Natural killer cell treated with Interleukin-12 subunit alpha and Interleukin-12 subunit beta and Interleukin-15 and Interleukin-18, amount 100 ng/mL, for 72 hours (primary cell): ENCODE measurements around the gene ZNF710. TPM values are rescaled to one million over a fixed set of nuclear protein-coding genes. Genes with fewer than 3 reads are reported as not detected.

Experiments
- ATAC-seq, 2 donors: fragments of 150-1000 bp; cut with Tn5 transposase in 1 of 2; sonication (Bioruptor Pico), chemical (Tn5 transposase) in 1 of 2; 2 replicates each; pipeline ENCODE4 v1.10.0; 2021
- DNase-seq: peaks from one replicate; pipeline ENCODE4 v3.0.0; 2022; ENCODE audit warnings: low spot score
- H3K27ac Mint-ChIP-seq, 2 donors: 1 replicate in 1 of 2; 2 replicates in 1 of 2; pipeline ENCODE4 v1.8.0; 2022; ENCODE audit warnings: mixed read lengths in 2 of 2, mild to moderate bottlenecking in 1 of 2, moderate library complexity in 1 of 2
- H3K27me3 Mint-ChIP-seq, 2 donors: 1 replicate in 1 of 2; 2 replicates in 1 of 2; pipeline ENCODE4 v1.8.0; 2022; ENCODE audit warnings: mixed read lengths in 2 of 2
- H3K36me3 Mint-ChIP-seq: one replicate; pipeline ENCODE4 v1.8.0; 2022; ENCODE audit warnings: mixed read lengths
- H3K4me1 Mint-ChIP-seq, 2 donors: 1 replicate in 1 of 2; 2 replicates in 1 of 2; pipeline ENCODE4 v1.8.0; 2022; ENCODE audit warnings: low read depth in 2 of 2, mixed read lengths in 2 of 2, mild to moderate bottlenecking in 1 of 2
- H3K4me3 Mint-ChIP-seq: one replicate; pipeline ENCODE4 v1.8.0; 2022; ENCODE audit warnings: mixed read lengths
- H3K9me3 Mint-ChIP-seq: 2 replicates; pipeline ENCODE4 v1.8.0; 2022; ENCODE audit warnings: mixed read lengths
- total RNA-seq, 2 donors: library from RNA; stranded (reverse); gene quantifications; one replicate each; pipeline ENCODE4 v1.2.3, GENCODE V29; 2022

ZNF710 gene
- total RNA-seq, 2 donors from 2014 or later: 26.6 to 32.6 TPM

- Mint-ChIP-seq H3K9me3 (no peaks in the 10 kb centered on the region), H3K27ac (no peak overlapping the region), H3K4me3 (no peak overlapping the region), H3K4me1 (peaks cover 22 to 32% of the 10 kb centered on the region in 2 donors), H3K27me3 (no peaks in the 10 kb centered on the region), H3K36me3 (peaks cover 2% of the 10 kb centered on the region)
- no peak for ATAC-seq
- no peak for DNase-seq
Measured at GRCh38 chr15:90016721-90017120, 15.6 kb downstream of the ZNF710 start.

- Mint-ChIP-seq H3K9me3 (no peaks in the 10 kb centered on the region), H3K4me3 (no peak overlapping the region), H3K4me1 (peaks cover 15 to 27% of the 10 kb centered on the region in 2 donors), H3K27ac (peak overlapping the region in 1 of 2 donors; percentile 81), H3K36me3 (no peaks in the 10 kb centered on the region), H3K27me3 (no peaks in the 10 kb centered on the region)
- DNase-seq (no peak), ATAC-seq (no peak)
Measured at GRCh38 chr15:90018216-90018831, 17.2 kb downstream of the ZNF710 start.

- H3K9me3 Mint-ChIP-seq: no peaks in the 10 kb centered on the region
- no peaks in the 10 kb centered on the region for H3K36me3 Mint-ChIP-seq
- no peak overlapping the region for H3K4me3 Mint-ChIP-seq
- no peak for ATAC-seq
- no peak for DNase-seq
- H3K27ac Mint-ChIP-seq: peak overlapping the region in 1 of 2 donors; percentile 81
- H3K27me3 Mint-ChIP-seq: no peaks in the 10 kb centered on the region
- H3K4me1 Mint-ChIP-seq: peaks cover 4 to 22% of the 10 kb centered on the region in 2 donors
Measured at GRCh38 chr15:90019611-90020010, 18.5 kb downstream of the ZNF710 start.

- Mint-ChIP-seq H3K27ac (peak overlapping the region in 1 of 2 donors; percentile 56), H3K4me3 (no peak overlapping the region), H3K9me3 (no peaks in the 10 kb centered on the region), H3K27me3 (no peaks in the 10 kb centered on the region), H3K36me3 (no peaks in the 10 kb centered on the region), H3K4me1 (peaks cover 4 to 28% of the 10 kb centered on the region in 2 donors)
- ATAC-seq: no peak
- no peak for DNase-seq
Measured at GRCh38 chr15:90020021-90020735, 19.1 kb downstream of the ZNF710 start.

GRCh38 chr15:90020936-90021507 lies 19.9 kb downstream of the ZNF710 start:
- Mint-ChIP-seq H3K27ac (no peak overlapping the region), H3K9me3 (no peaks in the 10 kb centered on the region), H3K36me3 (no peaks in the 10 kb centered on the region), H3K4me3 (no peak overlapping the region), H3K4me1 (peaks cover 4 to 28% of the 10 kb centered on the region in 2 donors), H3K27me3 (no peaks in the 10 kb centered on the region)
- DNase-seq (no peak), ATAC-seq (no peak)

GRCh38 chr15:90022345-90022744 lies 21.2 kb downstream of the ZNF710 start:
- Mint-ChIP-seq H3K9me3 (no peaks in the 10 kb centered on the region), H3K27me3 (no peaks in the 10 kb centered on the region), H3K4me1 (peaks cover 4 to 28% of the 10 kb centered on the region in 2 donors), H3K4me3 (no peak overlapping the region), H3K36me3 (no peaks in the 10 kb centered on the region), H3K27ac (no peak overlapping the region)
- DNase-seq (no peak), ATAC-seq (no peak)

- no peaks in the 10 kb centered on the region for H3K27me3 Mint-ChIP-seq
- ATAC-seq (no peak), DNase-seq (no peak)
- no peak overlapping the region for H3K27ac Mint-ChIP-seq
- no peaks in the 10 kb centered on the region for H3K36me3 Mint-ChIP-seq
- peaks cover 5 to 26% of the 10 kb centered on the region in 2 donors for H3K4me1 Mint-ChIP-seq
- no peaks in the 10 kb centered on the region for H3K9me3 Mint-ChIP-seq
- no peak overlapping the region for H3K4me3 Mint-ChIP-seq
Measured at GRCh38 chr15:90022905-90023700, 22.0 kb downstream of the ZNF710 start.

GRCh38 chr15:90024406-90024805 lies 23.3 kb downstream of the ZNF710 start:
- no peak for DNase-seq
- Mint-ChIP-seq H3K27me3 (no peaks in the 10 kb centered on the region), H3K4me3 (no peak overlapping the region), H3K9me3 (no peaks in the 10 kb centered on the region), H3K4me1 (peaks cover 13 to 29% of the 10 kb centered on the region in 2 donors), H3K36me3 (no peaks in the 10 kb centered on the region), H3K27ac (peak overlapping the region in 1 of 2 donors; percentile 68)
- no peak for ATAC-seq

- Mint-ChIP-seq H3K27ac (peak overlapping the region in 1 of 2 donors; percentile 68), H3K4me1 (peaks cover 12 to 29% of the 10 kb centered on the region in 2 donors), H3K36me3 (no peaks in the 10 kb centered on the region)
Measured at GRCh38 chr15:90025489-90026033, 24.4 kb downstream of the ZNF710 start.

GRCh38 chr15:90028376-90028944 lies 27.3 kb downstream of the ZNF710 start:
- H3K27me3 Mint-ChIP-seq: no peaks in the 10 kb centered on the region

More at GRCh38 chr15:90025489-90026033, 24.4 kb downstream of the ZNF710 start:
- H3K4me3 Mint-ChIP-seq: no peak overlapping the region
- H3K27me3 Mint-ChIP-seq: no peaks in the 10 kb centered on the region
- no peaks in the 10 kb centered on the region for H3K9me3 Mint-ChIP-seq
- ATAC-seq (no peak), DNase-seq (no peak)

GRCh38 chr15:90029024-90029423 lies 27.9 kb downstream of the ZNF710 start:
- H3K27ac Mint-ChIP-seq: peak overlapping the region in 1 of 2 donors; percentile 23
- no peaks in the 10 kb centered on the region for H3K36me3 Mint-ChIP-seq
- DNase-seq (no peak), ATAC-seq (no peak)
- H3K4me3 Mint-ChIP-seq: no peak overlapping the region
- peaks cover 34 to 43% of the 10 kb centered on the region in 2 donors for H3K4me1 Mint-ChIP-seq
- no peaks in the 10 kb centered on the region for H3K27me3 Mint-ChIP-seq
- no peaks in the 10 kb centered on the region for H3K9me3 Mint-ChIP-seq

More at GRCh38 chr15:90028376-90028944, 27.3 kb downstream of the ZNF710 start:
- peak overlapping the region; percentile 21 for H3K4me3 Mint-ChIP-seq
- no peaks in the 10 kb centered on the region for H3K9me3 Mint-ChIP-seq
- peak overlapping the region in 1 of 2 donors; percentile 23 for H3K27ac Mint-ChIP-seq
- no peaks in the 10 kb centered on the region for H3K36me3 Mint-ChIP-seq
- no peak for ATAC-seq
- no peak for DNase-seq
- peaks cover 28 to 37% of the 10 kb centered on the region in 2 donors for H3K4me1 Mint-ChIP-seq

- peak overlapping the region; percentile 57 to 80 for H3K27ac Mint-ChIP-seq
Measured at GRCh38 chr15:90030376-90030775, 29.3 kb downstream of the ZNF710 start.

GRCh38 chr15:90031231-90031791 lies 30.2 kb downstream of the ZNF710 start:
- Mint-ChIP-seq H3K4me3 (peak overlapping the region; percentile 76), H3K27ac (peak overlapping the region; percentile 80 to 87), H3K9me3 (no peaks in the 10 kb centered on the region), H3K4me1 (peaks cover 56 to 57% of the 10 kb centered on the region in 2 donors), H3K27me3 (no peaks in the 10 kb centered on the region), H3K36me3 (no peaks in the 10 kb centered on the region)
- peak; percentile 66 to 74 for ATAC-seq
- peak; percentile 82 for DNase-seq

More at GRCh38 chr15:90030376-90030775, 29.3 kb downstream of the ZNF710 start:
- no peak for DNase-seq
- Mint-ChIP-seq H3K36me3 (no peaks in the 10 kb centered on the region), H3K27me3 (no peaks in the 10 kb centered on the region), H3K4me1 (peaks cover 46 to 47% of the 10 kb centered on the region in 2 donors), H3K9me3 (no peaks in the 10 kb centered on the region), H3K4me3 (peak overlapping the region; percentile 34)
- no peak for ATAC-seq
